HepG2 (cell line): ENCODE measurements around the gene NDST1. TPM values are rescaled to one million over a fixed set of nuclear protein-coding genes. Genes with fewer than 3 reads are reported as not detected.

ENCODE experiments used
- ATAC-seq: fragments of 200-7000 bp; cut with Tn5 transposase; 3 replicates; pipeline ENCODE4 v1.9.1; 2020; ENCODE audit warnings: mild to moderate bottlenecking, moderate library complexity
- BruUV-seq: library from RNA; stranded (reverse); fragments of 400-500 nt; replicated peaks from 2 replicates; lab custom pipeline; 2021; lab: Mats Ljungman, UMichigan
- CTCF ChIA-PET: fragments of 300-600 bp; formaldehyde crosslinking; extraction: SDS; loops from one replicate; lab custom pipeline; 2021; ENCODE audit warnings: low total read pairs, inconsistent platforms, low intra/inter-chr PET ratio; lab: Yijun Ruan, JAX
- POLR2A ChIA-PET: fragments of 350-600 bp; sonication (Branson Sonifier 250); formaldehyde crosslinking; loops from one replicate; lab custom pipeline; 2020; ENCODE audit warnings: antibody characterized with exemption, inconsistent platforms; lab: Yijun Ruan, JAX
- DNase-seq: peaks from one replicate; pipeline ENCODE4 v3.0.0-alpha.2; 2015; ENCODE audit warnings: low spot score
- FAIRE-seq: peaks from 3 replicates; lab custom pipeline; 2011; peaks lifted over from hg19 to GRCh38; lab: Jason Lieb, UNC
- H2AFZ ChIP-seq: one replicate; pipeline ENCODE4 v1.6.1; 2011; ENCODE audit warnings: low read length, inconsistent platforms
- H3K27ac ChIP-seq: fragments of 300-600 bp; 3 replicates; pipeline ENCODE4 v1.8.0; 2011; ENCODE audit warnings: mixed run types, mild to moderate bottlenecking, mixed read lengths, low read length, inconsistent platforms; ENCODE audit not compliant: insufficient read depth; ENCODE audit errors: extremely low read length
- H3K27me3 ChIP-seq, 2 experiments: fragments of 200-600 bp in 1 of 2; 2 replicates in 1 of 2; 3 replicates in 1 of 2; pipeline versions ENCODE4 v1.6.0 to v1.8.0; 2011; ENCODE audit warnings: low read length in 2 of 2, mild to moderate bottlenecking in 2 of 2, moderate library complexity in 2 of 2, inconsistent platforms in 1 of 2; ENCODE audit not compliant: insufficient read depth in 2 of 2, control insufficient read depth in 1 of 2
- H3K36me3 ChIP-seq, 2 experiments: fragments of 200-600 bp in 1 of 2; replicated peaks in 1 of 2; 2 replicates in 1 of 2; 3 replicates in 1 of 2; pipeline versions ENCODE4 v1.5.1 to v1.8.0; 2011; ENCODE audit warnings: low read length in 2 of 2, inconsistent platforms in 1 of 2; ENCODE audit not compliant: insufficient read depth in 2 of 2, control insufficient read depth in 1 of 2
- H3K4me1 ChIP-seq: 2 replicates; pipeline ENCODE4 v1.5.1; 2012; ENCODE audit warnings: low read length, inconsistent platforms; ENCODE audit not compliant: insufficient read depth
- H3K4me2 ChIP-seq: 2 replicates; pipeline ENCODE4 v1.6.0; 2011; ENCODE audit warnings: low read depth, low read length, inconsistent platforms
- H3K4me3 ChIP-seq, 3 experiments: fragments of 200-600 bp in 1 of 3; sonication (generic), shearing (Covaris generic) in 1 of 3; replicated peaks in 1 of 3; 2 replicates each; pipeline ENCODE4 v1.5.1; 2011 to 2016; ENCODE audit warnings: low read length in 3 of 3, inconsistent platforms in 2 of 3, low read depth in 2 of 3, mild to moderate bottlenecking in 2 of 3, control low read depth in 1 of 3, mixed read lengths in 1 of 3; ENCODE audit not compliant: insufficient read depth in 1 of 3
- H3K79me2 ChIP-seq: one replicate; pipeline ENCODE4 v1.6.1; 2011; ENCODE audit warnings: low read length, inconsistent platforms; ENCODE audit not compliant: insufficient read depth
- H3K9ac ChIP-seq: 2 replicates; pipeline ENCODE4 v1.6.0; 2011; ENCODE audit warnings: mild to moderate bottlenecking, low read depth, low read length, inconsistent platforms; ENCODE audit not compliant: insufficient read depth
- H3K9me3 ChIP-seq: 2 replicates; pipeline ENCODE4 v1.5.1; 2012; ENCODE audit warnings: mild to moderate bottlenecking, low read length
- H4K20me1 ChIP-seq: 2 replicates; pipeline ENCODE4 v1.6.0; 2011; ENCODE audit warnings: inconsistent platforms, mild to moderate bottlenecking, low read length, moderate library complexity; ENCODE audit not compliant: insufficient read depth
- GABPB1 ChIP-seq: IDR thresholded peaks from 2 replicates; pipeline ENCODE4 v1.6.1; 2016; ENCODE audit warnings: mild to moderate bottlenecking, missing genetic modification reagents, moderate library complexity, missing compliant biosample characterization
- KLF12 ChIP-seq: sonication (generic); formaldehyde crosslinking; IDR thresholded peaks from 2 replicates; pipeline ENCODE4 v1.4.0; 2020; ENCODE audit warnings: missing genetic modification reagents, borderline replicate concordance
- MED1 ChIP-seq: sonication (generic); formaldehyde crosslinking; IDR thresholded peaks from 2 replicates; pipeline ENCODE4 v1.4.0; 2020; ENCODE audit warnings: missing genetic modification reagents
- MEIS1 ChIP-seq: sonication (generic); formaldehyde crosslinking; IDR thresholded peaks from 2 replicates; pipeline ENCODE4 v1.9.0; 2021; ENCODE audit warnings: mild to moderate bottlenecking, missing genetic modification reagents, moderate library complexity, borderline replicate concordance
- MEIS2 ChIP-seq: sonication (generic); formaldehyde crosslinking; IDR thresholded peaks from 2 replicates; pipeline ENCODE4 v1.9.0; 2021; ENCODE audit warnings: mild to moderate bottlenecking, missing genetic modification reagents
- NR1H2 ChIP-seq: sonication (generic); formaldehyde crosslinking; IDR thresholded peaks from 2 replicates; pipeline ENCODE4 v1.8.1; 2022; ENCODE audit warnings: low read depth, missing genetic modification reagents, borderline replicate concordance
- PPARG ChIP-seq: conservative IDR thresholded peaks from 2 replicates; pipeline ENCODE4 v1.6.1; 2016; ENCODE audit warnings: missing biosample characterization, missing genetic modification reagents
- RBM39 ChIP-seq: fragments of 200-400 bp; formaldehyde crosslinking; IDR thresholded peaks from one replicate; pipeline ENCODE4 v1.6.1; 2018; ENCODE audit warnings: antibody characterized with exemption, mild to moderate bottlenecking, low read depth, low read length; ENCODE audit not compliant: poor library complexity, severe bottlenecking
- SCMH1 ChIP-seq: sonication (generic); formaldehyde crosslinking; IDR thresholded peaks from 2 replicates; pipeline ENCODE4 v1.9.0; 2021; ENCODE audit warnings: missing genetic modification reagents, mild to moderate bottlenecking, borderline replicate concordance
- SMARCE1 ChIP-seq: fragments of 450-650 bp; IDR thresholded peaks from 2 replicates; pipeline ENCODE4 v1.6.1; 2017; ENCODE audit warnings: borderline replicate concordance
- SP4 ChIP-seq: sonication (generic); formaldehyde crosslinking; IDR thresholded peaks from 2 replicates; pipeline ENCODE4 v1.8.1; 2023; ENCODE audit warnings: mild to moderate bottlenecking, missing genetic modification reagents
- SYNCRIP ChIP-seq: fragments of 200-400 bp; formaldehyde crosslinking; IDR thresholded peaks from 2 replicates; pipeline ENCODE4 v1.6.1; 2018; ENCODE audit warnings: mild to moderate bottlenecking, low read depth, low read length; ENCODE audit not compliant: insufficient read depth
- ZEB1 ChIP-seq: IDR thresholded peaks from 2 replicates; pipeline ENCODE4 v1.6.1; 2012; ENCODE audit warnings: mild to moderate bottlenecking, low read depth, inconsistent platforms; ENCODE audit not compliant: insufficient replicate concordance
- ZNF567 ChIP-seq: sonication (generic); formaldehyde crosslinking; IDR thresholded peaks from 2 replicates; pipeline ENCODE4 v1.8.1; 2023; ENCODE audit warnings: mild to moderate bottlenecking, missing genetic modification reagents, borderline replicate concordance
- ZNF652 ChIP-seq: IDR thresholded peaks from 2 replicates; pipeline ENCODE4 v1.6.1; 2016; ENCODE audit warnings: low read depth, borderline replicate concordance
- ZSCAN20 ChIP-seq: sonication (generic); formaldehyde crosslinking; IDR thresholded peaks from 2 replicates; pipeline ENCODE4 v1.4.0; 2020; ENCODE audit warnings: missing genetic modification reagents, mild to moderate bottlenecking, borderline replicate concordance
- WGBS: methylation state at CpG from one replicate; pipeline ENCODE4 v1.1.6; 2017; ENCODE audit warnings: low lambda C conversion rate; 5-methylcytosine and 5-hydroxymethylcytosine counted together
- in situ Hi-C: cut with HindIII; loops from 2 replicates; pipeline ENCODE4 v1.10.0; 2017; ENCODE audit warnings: low pct_unique_long_range_greater_than_20kb; ENCODE audit not compliant: extremely low pct_ligation_motif_present
- intact Hi-C: fragments of 100-400 bp; cut with micrococcal nuclease; formaldehyde crosslinking; loops from one replicate; pipeline ENCODE4 v1.10.0; 2022; ENCODE audit not compliant: unreplicated experiment
- polyA plus RNA-seq, 8 experiments: library from polyadenylated mRNA; depleted of rRNA in 3 of 8; stranded (reverse) in 7 of 8; unstranded in 1 of 8; fragments of >200 nt; fragmentation: Illumina TruSeq in 4 of 8; extraction: Trizol in 4 of 8; gene quantifications; 2 replicates each; pipeline versions ENCODE4 v1.2.1 to v1.2.3, GENCODE V29; 2011 to 2016; ENCODE audit warnings: low read depth in 4 of 8, missing spikeins in 1 of 8, mixed read lengths in 1 of 8; ENCODE audit not compliant: insufficient read depth in 1 of 8
- total RNA-seq, 5 experiments: library from RNA; depleted of rRNA; stranded (reverse); fragments of >200 nt; fragmentation: Illumina TruSeq; extraction: Trizol; gene quantifications; 2 replicates each; pipeline ENCODE4 v1.2.3, GENCODE V29; 2016; ENCODE audit warnings: low read depth in 1 of 5
- TF ChIP-seq, protein P1 (sequence below): sonication (generic); formaldehyde crosslinking; IDR thresholded peaks from 2 replicates; pipeline ENCODE4 v1.8.1; 2023; ENCODE audit warnings: mild to moderate bottlenecking, moderate library complexity, missing genetic modification reagents
- TF ChIP-seq, protein P2 (sequence below): sonication (generic); formaldehyde crosslinking; IDR thresholded peaks from 2 replicates; pipeline ENCODE4 v1.5.0; 2020; ENCODE audit warnings: missing genetic modification reagents
- TF ChIP-seq, protein P3 (sequence below): IDR thresholded peaks from 2 replicates; pipeline ENCODE4 v1.6.1; 2016; ENCODE audit warnings: missing biosample characterization, missing genetic modification reagents, low read depth
- TF ChIP-seq, protein P4 (sequence below): sonication (generic); formaldehyde crosslinking; IDR thresholded peaks from 2 replicates; pipeline ENCODE4 v1.8.0; 2022; ENCODE audit warnings: missing genetic modification reagents, mild to moderate bottlenecking, inconsistent platforms, borderline replicate concordance

NDST1 gene
- total and polyA plus RNA-seq, 2 of the 13 experiments (the other 11 are each of a cell fraction or from before 2014, with no cell fraction given) = 23.8 to 26.2 TPM

DNA sequence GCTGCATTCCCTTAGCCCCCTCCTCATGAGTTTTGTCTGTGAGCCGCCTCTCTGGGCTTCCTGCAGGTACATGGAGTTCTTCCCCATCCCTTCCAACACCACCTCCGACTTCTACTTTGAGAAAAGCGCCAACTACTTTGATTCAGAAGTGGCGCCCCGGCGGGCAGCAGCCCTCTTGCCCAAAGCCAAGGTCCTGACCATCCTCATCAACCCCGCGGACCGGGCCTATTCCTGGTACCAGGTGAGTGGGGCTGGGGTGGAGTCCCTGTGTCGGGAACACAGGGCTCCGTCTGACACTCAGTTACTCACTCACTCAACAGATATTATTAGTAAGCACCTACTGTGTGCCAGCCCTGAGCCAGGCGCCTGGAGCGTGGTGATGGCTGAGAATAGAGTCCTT, 37.3 kb downstream of the NDST1 start (continued):
- TF ChIP-seq, protein P1, sequence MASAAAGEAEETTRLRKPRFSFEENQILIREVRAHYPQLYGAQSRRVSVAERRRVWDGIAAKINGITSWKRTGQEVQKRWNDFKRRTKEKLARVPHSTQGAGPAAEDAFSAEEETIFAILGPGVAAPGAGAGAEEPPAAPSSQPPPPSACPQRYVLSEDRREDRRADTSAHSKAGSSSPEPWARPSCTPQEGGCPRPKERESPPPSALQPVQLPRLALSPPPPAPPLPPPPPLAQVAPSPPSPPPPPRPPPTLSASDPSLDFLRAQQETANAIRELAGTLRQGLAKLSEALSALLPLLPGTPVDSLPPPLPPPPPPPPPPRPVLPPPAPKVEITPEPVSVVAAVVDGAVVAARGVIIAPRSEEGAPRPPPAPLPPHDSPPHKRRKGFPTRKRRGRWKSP (CRISPR knock-in tag) = no peak
- TF ChIP-seq, protein P2, sequence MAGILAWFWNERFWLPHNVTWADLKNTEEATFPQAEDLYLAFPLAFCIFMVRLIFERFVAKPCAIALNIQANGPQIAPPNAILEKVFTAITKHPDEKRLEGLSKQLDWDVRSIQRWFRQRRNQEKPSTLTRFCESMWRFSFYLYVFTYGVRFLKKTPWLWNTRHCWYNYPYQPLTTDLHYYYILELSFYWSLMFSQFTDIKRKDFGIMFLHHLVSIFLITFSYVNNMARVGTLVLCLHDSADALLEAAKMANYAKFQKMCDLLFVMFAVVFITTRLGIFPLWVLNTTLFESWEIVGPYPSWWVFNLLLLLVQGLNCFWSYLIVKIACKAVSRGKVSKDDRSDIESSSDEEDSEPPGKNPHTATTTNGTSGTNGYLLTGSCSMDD = no peak

DNA sequence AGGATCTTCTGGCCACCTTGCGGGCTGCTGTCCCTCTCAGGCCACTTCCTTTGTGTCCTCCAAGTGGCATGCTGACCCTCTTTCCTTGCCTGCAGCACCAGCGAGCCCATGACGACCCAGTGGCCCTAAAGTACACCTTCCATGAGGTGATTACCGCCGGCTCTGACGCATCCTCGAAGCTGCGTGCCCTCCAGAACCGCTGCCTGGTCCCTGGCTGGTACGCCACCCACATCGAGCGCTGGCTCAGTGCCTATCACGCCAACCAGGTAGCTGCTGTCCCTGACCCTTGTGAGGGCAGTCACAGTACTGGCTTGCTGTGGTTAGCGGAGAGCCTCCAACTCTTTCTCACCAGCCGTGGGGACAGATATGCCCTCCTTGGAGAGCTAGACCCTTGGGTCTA, 40.2 kb downstream of the NDST1 start:
- peaks cover 20% of the 10 kb centered on the region for H3K4me1 ChIP-seq
- DNase-seq = no peak
- ChIA-PET POLR2A (no interaction called here), CTCF (no interaction called here)
- H4K20me1 ChIP-seq = no peaks in the 10 kb centered on the region
- H3K36me3 ChIP-seq = peaks cover 18 to 59% of the 10 kb centered on the region in 2 experiments
- ATAC-seq = no peak
- 97% methylated on average over 9 of the region's 15 CpGs for WGBS
- no peak for FAIRE-seq
- no peak overlapping the region for H3K4me3 ChIP-seq
- in situ Hi-C loops (loop anchor here (10.0 kb wide), 1 partner anchor 93 kb away; no protein-coding TSS in a partner anchor), intact Hi-C loops (no loop called here)
- H3K79me2 ChIP-seq = no peaks in the 10 kb centered on the region
- H2AFZ ChIP-seq = no peak overlapping the region
- no TSS peak for BruUV-seq
- no peak overlapping the region for H3K27ac ChIP-seq
- no peaks in the 10 kb centered on the region for H3K9me3 ChIP-seq
- H3K27me3 ChIP-seq = no peaks in the 10 kb centered on the region
- no peak overlapping the region for H3K4me2 ChIP-seq
- no peak overlapping the region for H3K9ac ChIP-seq
- TF ChIP-seq MEIS1 (CRISPR knock-in tag) = no peak
- TF ChIP-seq NR1H2 (CRISPR knock-in tag) = no peak
- no peak for TF ChIP-seq GABPB1
- TF ChIP-seq ZNF652 (CRISPR knock-in tag) = no peak
- no peak for TF ChIP-seq ZEB1
- TF ChIP-seq SMARCE1 = no peak
- TF ChIP-seq, protein P3, sequence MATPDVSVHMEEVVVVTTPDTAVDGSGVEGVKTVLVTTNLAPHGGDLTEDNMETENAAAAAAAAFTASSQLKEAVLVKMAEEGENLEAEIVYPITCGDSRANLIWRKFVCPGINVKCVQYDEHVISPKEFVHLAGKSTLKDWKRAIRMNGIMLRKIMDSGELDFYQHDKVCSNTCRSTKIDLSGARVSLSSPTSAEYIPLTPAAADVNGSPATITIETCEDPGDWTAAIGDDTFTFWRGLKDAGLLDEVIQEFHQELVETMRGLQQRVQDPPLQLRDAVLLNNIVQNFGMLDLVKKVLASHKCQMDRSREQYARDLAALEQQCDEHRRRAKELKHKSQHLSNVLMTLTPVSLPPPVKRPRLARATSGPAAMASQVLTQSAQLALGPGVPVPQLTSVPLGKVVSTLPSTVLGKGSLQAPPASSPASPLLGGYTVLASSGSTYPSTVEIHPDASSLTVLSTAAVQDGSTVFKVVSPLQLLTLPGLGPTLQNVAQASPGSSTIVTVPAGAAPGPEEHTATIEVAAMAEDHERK (CRISPR knock-in tag) = no peak
- TF ChIP-seq MED1 (CRISPR knock-in tag) = no peak
- TF ChIP-seq ZSCAN20 (CRISPR knock-in tag) = no peak
- no peak for TF ChIP-seq ZNF567 (CRISPR knock-in tag)
- TF ChIP-seq PPARG (CRISPR knock-in tag) = no peak
- TF ChIP-seq, protein P4, sequence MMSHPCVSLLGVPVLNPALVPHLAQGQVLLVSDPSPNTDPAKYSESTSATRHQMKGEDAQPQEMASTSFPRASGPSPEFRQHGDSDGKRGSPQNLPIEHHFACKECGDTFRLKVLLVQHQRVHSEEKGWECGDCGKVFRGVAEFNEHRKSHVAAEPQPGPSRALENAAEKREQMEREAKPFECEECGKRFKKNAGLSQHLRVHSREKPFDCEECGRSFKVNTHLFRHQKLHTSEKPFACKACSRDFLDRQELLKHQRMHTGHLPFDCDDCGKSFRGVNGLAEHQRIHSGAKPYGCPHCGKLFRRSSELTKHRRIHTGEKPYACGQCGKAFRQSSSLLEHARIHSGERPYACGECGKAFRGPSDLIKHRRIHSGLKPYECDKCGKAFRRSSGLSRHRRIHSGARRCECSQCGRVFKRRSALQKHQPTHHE (CRISPR knock-in tag) = no peak
- no peak for TF ChIP-seq KLF12 (CRISPR knock-in tag)
- TF ChIP-seq RBM39 = no peak
- TF ChIP-seq SYNCRIP = no peak
- no peak for TF ChIP-seq SCMH1 (CRISPR knock-in tag)
- TF ChIP-seq SP4 (CRISPR knock-in tag) = no peak
- TF ChIP-seq MEIS2 (CRISPR knock-in tag) = no peak
